Adrenal gland (tissue), 12 donors: ENCODE data around the gene DUSP10. TPM values are rescaled to one million over a fixed set of nuclear protein-coding genes. Genes with fewer than 3 reads are reported as not detected.

ENCODE experiments used
- DNase-seq, 7 donors: peaks; one replicate each; pipeline ENCODE4 v3.0.0-alpha.2; 2019 to 2020
- H3K27ac ChIP-seq, 5 donors: fragments of 200-600 bp; sonication (generic) in 4 of 5; 1 replicate in 3 of 5; 2 replicates in 2 of 5; pipeline versions ENCODE4 v1.5.1 to v1.8.0; 2016 to 2020; ENCODE audit warnings: mild to moderate bottlenecking in 1 of 5
- H3K27me3 ChIP-seq: fragments of 200-600 bp; 2 replicates; pipeline ENCODE4 v1.8.0; 2021
- H3K36me3 ChIP-seq, 2 donors: fragments of 200-600 bp; replicated peaks in 1 of 2; 1 replicate in 1 of 2; 2 replicates in 1 of 2; pipeline versions ENCODE4 v1.5.1 to v1.8.0; 2018 to 2022
- H3K4me1 ChIP-seq, 2 donors: fragments of 200-600 bp; replicated peaks in 1 of 2; 1 replicate in 1 of 2; 2 replicates in 1 of 2; pipeline versions ENCODE4 v1.5.1 to v1.8.0; 2018 to 2021
- H3K4me3 ChIP-seq, 4 donors: fragments of 200-600 bp; sonication (generic) in 3 of 4; one replicate each; pipeline ENCODE4 v1.5.1; 2016 to 2018
- H3K9me3 ChIP-seq, 3 donors: fragments of 200-600 bp; sonication (generic) in 1 of 3; replicated peaks in 1 of 3; 1 replicate in 2 of 3; 2 replicates in 1 of 3; pipeline versions ENCODE4 v1.5.1 to v1.8.0; 2016 to 2021
- CTCF ChIP-seq, 6 experiments: fragments of 450-650 bp in 4 of 6; fragments of 200-600 bp in 2 of 6; sonication (generic) in 1 of 6; IDR thresholded peaks; 1 replicate in 5 of 6; 2 replicates in 1 of 6; pipeline versions ENCODE4 v1.5.1 to v1.8.0; 2016 to 2021; ENCODE audit warnings: antibody characterized with exemption in 6 of 6, mild to moderate bottlenecking in 2 of 6, moderate library complexity in 1 of 6
- POLR2A ChIP-seq, 2 donors: fragments of 450-650 bp; IDR thresholded peaks; one replicate each; pipeline ENCODE4 v1.6.1; 2017; ENCODE audit warnings: antibody characterized with exemption in 2 of 2, mild to moderate bottlenecking in 2 of 2, moderate library complexity in 1 of 2
- WGBS, 4 donors: extraction: QIAGEN DNeasy Blood & Tissue Kit in 2 of 4; methylation state at CpG; one replicate each; pipeline versions ENCODE4 v1.1.5 to v1.1.7; 2013 to 2017; 5-methylcytosine and 5-hydroxymethylcytosine counted together
- intact Hi-C, 2 donors: fragments of 100-400 bp; cut with DNase I; formaldehyde crosslinking; loops; one replicate each; pipeline versions ENCODE4 v1.14.1 to v1.15.0; 2022 to 2023
- polyA plus RNA-seq, 3 donors: library from polyadenylated mRNA; stranded (reverse); fragments of 200-250 nt in 2 of 3; fragments of 350-450 nt in 1 of 3; fragmentation: Illumina TruSeq in 1 of 3; extraction: RNeasy Lipid Tissue Mini Kit (QIAGEN cat#74804) in 1 of 3; gene quantifications; one replicate each; pipeline ENCODE4 v1.2.3, GENCODE V29; 2013 to 2014
- total RNA-seq, 9 donors: library from RNA; depleted of rRNA in 4 of 9; stranded (reverse); fragments of >200 nt in 4 of 9; fragments of 120-200 nt in 1 of 9; fragmentation: NEBNext Ultra II Directional in 1 of 9; extraction: Animal tissue kit (Norgen Biotek cat#: 25700) in 1 of 9; gene quantifications; one replicate each; pipeline versions ENCODE4 v1.1.0 to v1.2.4, GENCODE V29; 2013 to 2023
- donor health status: healthy with polysubstance abuse.
- donor health status: Bipolar disorder and iron deficiency.
- donor health status: DM: yes; HTN: yes; CAD: no.
- donor health status: DM: no; HTN: no; CAD: no.
- donor health status: DM: no; HTN: no; CAD: no.
- donor health status: DM: yes; HTN: yes; CAD: no.

DUSP10 gene
- total and polyA plus RNA-seq, 12 donors: 2.6 to 22.1 (median 6.5) TPM

- intact Hi-C loops: no loop called here
- H3K9me3 ChIP-seq: no peaks in the 10 kb centered on the region
- 64 to 84% (median 77%) methylated on average over 2 to 4 of the region's 4 CpGs for WGBS, 4 donors
- H3K27ac ChIP-seq: no peak overlapping the region
- no peaks in the 10 kb centered on the region for H3K27me3 ChIP-seq
- no peak for TF ChIP-seq CTCF (IDR thresholded peaks at IDR 0.05)
- TF ChIP-seq POLR2A (IDR thresholded peaks at IDR 0.05): no peak
- no peak for DNase-seq
- no peak overlapping the region for H3K4me3 ChIP-seq
- no peaks in the 10 kb centered on the region for H3K4me1 ChIP-seq
- H3K36me3 ChIP-seq: no peaks in the 10 kb centered on the region
Observed at GRCh38 chr1:221783936-221784335, 42.0 kb upstream of the DUSP10 start.

- Histone ChIP-seq H3K27me3 (no peaks in the 10 kb centered on the region), H3K4me3 (no peak overlapping the region), H3K27ac (no peak overlapping the region), H3K9me3 (no peaks in the 10 kb centered on the region), H3K36me3 (no peaks in the 10 kb centered on the region), H3K4me1 (no peaks in the 10 kb centered on the region)
- TF ChIP-seq CTCF (IDR thresholded peaks at IDR 0.05): no peak
- TF ChIP-seq POLR2A (IDR thresholded peaks at IDR 0.05): no peak
- intact Hi-C loops: no loop called here
- 67 to 81% (median 69%) methylated on average over 6 of the region's 6 CpGs for WGBS, 4 donors
- DNase-seq: no peak
Observed at GRCh38 chr1:221783437-221783836, 41.5 kb upstream of the DUSP10 start.

GRCh38 chr1:221782970-221783369 lies 41.1 kb upstream of the DUSP10 start:
- Histone ChIP-seq H3K9me3 (no peaks in the 10 kb centered on the region), H3K4me1 (no peaks in the 10 kb centered on the region), H3K36me3 (no peaks in the 10 kb centered on the region), H3K27me3 (no peaks in the 10 kb centered on the region), H3K27ac (no peak overlapping the region), H3K4me3 (no peak overlapping the region)
- DNase-seq: no peak
- TF ChIP-seq CTCF (IDR thresholded peaks at IDR 0.05) (no peak), POLR2A (IDR thresholded peaks at IDR 0.05) (no peak)
- intact Hi-C loops: no loop called here
- WGBS, 4 donors: 94 to 100% (median 95%) methylated on average over 1 of the region's 1 CpG

- intact Hi-C loops: no loop called here
Observed at GRCh38 chr1:221782477-221782876, 40.6 kb upstream of the DUSP10 start.

More at GRCh38 chr1:221782477-221782876, 40.6 kb upstream of the DUSP10 start:
- no peak overlapping the region for H3K27ac ChIP-seq
- WGBS, 4 donors: 69 to 83% (median 74%) methylated on average over 2 of the region's 2 CpGs
- no peak overlapping the region for H3K4me3 ChIP-seq
- H3K27me3 ChIP-seq: no peaks in the 10 kb centered on the region
- no peak for TF ChIP-seq POLR2A (IDR thresholded peaks at IDR 0.05)
- no peak for TF ChIP-seq CTCF (IDR thresholded peaks at IDR 0.05)
- H3K9me3 ChIP-seq: no peaks in the 10 kb centered on the region
- no peaks in the 10 kb centered on the region for H3K4me1 ChIP-seq
- no peaks in the 10 kb centered on the region for H3K36me3 ChIP-seq
- no peak for DNase-seq
